Subcutaneous abdominal adipose tissue (tissue), 5 donors: Measurements from ENCODE around the gene RIBC1.
"Not testable (repeated sequence)": the region's sequence is repeated elsewhere in the genome, so short reads cannot be mapped to it uniquely, and the experiment has no call there.

Experiments
- H3K27ac ChIP-seq: one replicate; pipeline ENCODE4 v1.7.0; 2013; ENCODE audit warnings: low read depth, mild to moderate bottlenecking, inconsistent platforms, low read length, moderate library complexity
- H3K27me3 ChIP-seq, 5 donors: one replicate each; pipeline ENCODE4 v1.7.0; 2013; ENCODE audit warnings: low read length in 5 of 5, inconsistent platforms in 1 of 5; ENCODE audit not compliant: control insufficient read depth in 5 of 5, insufficient read depth in 4 of 5
- H3K36me3 ChIP-seq, 5 donors: one replicate each; pipeline ENCODE4 v1.7.0; 2013; ENCODE audit warnings: low read length in 5 of 5; ENCODE audit not compliant: control insufficient read depth in 5 of 5, insufficient read depth in 5 of 5
- H3K4me1 ChIP-seq, 5 donors: one replicate each; pipeline ENCODE4 v1.7.0; 2013; ENCODE audit warnings: low read length in 5 of 5, mild to moderate bottlenecking in 3 of 5, moderate library complexity in 1 of 5; ENCODE audit not compliant: control insufficient read depth in 5 of 5, insufficient read depth in 5 of 5
- H3K4me3 ChIP-seq, 5 donors: one replicate each; pipeline ENCODE4 v1.7.0; 2013; ENCODE audit warnings: low read length in 5 of 5, low read depth in 1 of 5
- H3K9ac ChIP-seq, 5 donors: one replicate each; pipeline ENCODE4 v1.7.0; 2013; ENCODE audit warnings: low read length in 5 of 5, mild to moderate bottlenecking in 4 of 5, moderate library complexity in 3 of 5
- H3K9me3 ChIP-seq, 5 donors: one replicate each; pipeline ENCODE4 v1.7.0; 2013; ENCODE audit warnings: low read length in 5 of 5; ENCODE audit not compliant: control insufficient read depth in 5 of 5
- donor health status: healthy.
- donor health status: healthy.
- donor health status: healthy.
- donor health status: healthy.
- donor health status: healthy.

Gene RIBC1

GRCh38 chrX:53445977-53446376, 23.3 kb downstream of the RIBC1 start:
- Histone ChIP-seq H3K9ac (no peak overlapping the region), H3K4me1 (peaks cover 0 to 15% (median 13%) of the 10 kb centered on the region in 5 donors), H3K36me3 (no peaks in the 10 kb centered on the region), H3K27ac (no peak overlapping the region), H3K9me3 (no peaks in the 10 kb centered on the region), H3K4me3 (no peak overlapping the region), H3K27me3 (peaks cover 9 to 25% (median 17%) of the 10 kb centered on the region in 5 donors)

DNA sequence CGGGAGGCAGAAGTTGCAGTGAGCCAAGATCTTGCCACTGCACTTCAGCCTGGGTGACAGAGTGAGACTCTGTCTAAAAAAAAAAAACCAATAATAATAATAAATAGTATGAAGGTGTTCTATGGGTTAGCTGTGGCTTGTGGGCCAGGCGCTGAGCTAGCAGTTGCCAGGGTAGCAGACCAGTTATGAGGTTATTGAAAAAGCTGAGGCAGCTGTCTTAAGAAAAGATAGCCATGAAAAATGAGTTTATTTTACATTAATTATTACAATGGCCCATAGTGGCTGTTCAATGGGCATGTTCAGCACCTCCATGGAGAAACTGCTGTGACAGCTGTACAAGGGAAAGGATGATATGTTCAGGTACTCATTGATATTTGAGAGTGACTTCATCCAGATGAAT, 24.8 kb downstream of the RIBC1 start:
- no peaks in the 10 kb centered on the region for H3K36me3 ChIP-seq
- H3K9me3 ChIP-seq = no peaks in the 10 kb centered on the region
- peaks cover 0 to under 1% (median 0%) of the 10 kb centered on the region in 5 donors for H3K4me1 ChIP-seq
- peaks cover under 1 to 14% (median 10%) of the 10 kb centered on the region in 5 donors for H3K27me3 ChIP-seq
- H3K9ac ChIP-seq = no peak overlapping the region
- H3K27ac ChIP-seq = no peak overlapping the region
- no peak overlapping the region for H3K4me3 ChIP-seq

DNA sequence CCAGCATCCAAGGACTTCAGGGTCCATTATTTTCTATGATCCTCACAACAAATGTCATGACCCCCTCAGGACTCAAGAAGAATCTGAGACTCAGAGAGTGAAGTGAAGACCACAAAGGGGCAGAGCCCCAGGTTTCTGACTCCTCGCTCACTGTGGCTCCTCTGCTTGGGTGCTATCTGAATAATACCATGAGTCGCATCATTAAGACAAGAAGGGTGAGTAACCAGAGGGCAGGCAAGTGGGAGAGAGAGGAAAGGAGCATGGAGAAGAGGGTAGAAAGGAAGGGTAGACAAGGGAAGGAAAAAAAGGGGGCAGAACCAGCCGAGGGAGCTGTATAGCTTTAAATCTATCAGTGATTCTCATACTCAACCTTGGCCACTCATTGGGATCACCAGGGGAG, 27.0 kb downstream of the RIBC1 start:
- Histone ChIP-seq H3K27ac (no peak overlapping the region), H3K9me3 (no peaks in the 10 kb centered on the region), H3K36me3 (no peaks in the 10 kb centered on the region), H3K9ac (no peak overlapping the region), H3K27me3 (peaks cover 0 to 19% (median 8%) of the 10 kb centered on the region in 5 donors), H3K4me3 (no peak overlapping the region), H3K4me1 (no peaks in the 10 kb centered on the region)

- no peak overlapping the region for H3K9ac ChIP-seq
- H3K4me1 ChIP-seq = no peaks in the 10 kb centered on the region
- no peaks in the 10 kb centered on the region for H3K9me3 ChIP-seq
- no peak overlapping the region for H3K4me3 ChIP-seq
- H3K27me3 ChIP-seq = peaks cover 4 to 11% (median 9%) of the 10 kb centered on the region in 5 donors
- H3K36me3 ChIP-seq = no peaks in the 10 kb centered on the region
- no peak overlapping the region for H3K27ac ChIP-seq
These were observed 30.1 kb downstream of the RIBC1 start for GRCh38 chrX:53452812-53453211.

DNA sequence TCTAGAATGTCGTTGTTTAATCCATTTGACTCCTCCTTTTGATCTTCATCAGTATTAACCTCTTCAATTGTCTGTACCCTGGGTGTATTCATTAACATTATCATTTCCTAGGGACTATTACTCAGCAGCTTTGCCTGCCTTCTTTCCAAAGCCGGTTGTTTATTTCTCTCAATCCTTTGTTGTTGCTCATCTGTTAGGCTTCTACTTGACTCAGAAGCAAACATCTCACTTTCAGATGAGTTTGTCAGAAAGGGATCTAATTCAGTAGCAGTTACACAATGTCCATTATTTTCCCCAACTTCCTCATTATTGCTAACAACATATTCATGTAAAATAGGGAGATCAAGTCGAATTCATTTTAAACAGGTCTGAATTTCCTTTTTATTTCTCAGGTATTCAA, 33.6 kb downstream of the RIBC1 start:
- H3K27ac ChIP-seq = no peak overlapping the region
- no peaks in the 10 kb centered on the region for H3K36me3 ChIP-seq
- peaks cover 0 to 9% (median 6%) of the 10 kb centered on the region in 5 donors for H3K27me3 ChIP-seq
- no peaks in the 10 kb centered on the region for H3K9me3 ChIP-seq
- no peak overlapping the region for H3K9ac ChIP-seq
- no peak overlapping the region for H3K4me3 ChIP-seq
- no peaks in the 10 kb centered on the region for H3K4me1 ChIP-seq

DNA sequence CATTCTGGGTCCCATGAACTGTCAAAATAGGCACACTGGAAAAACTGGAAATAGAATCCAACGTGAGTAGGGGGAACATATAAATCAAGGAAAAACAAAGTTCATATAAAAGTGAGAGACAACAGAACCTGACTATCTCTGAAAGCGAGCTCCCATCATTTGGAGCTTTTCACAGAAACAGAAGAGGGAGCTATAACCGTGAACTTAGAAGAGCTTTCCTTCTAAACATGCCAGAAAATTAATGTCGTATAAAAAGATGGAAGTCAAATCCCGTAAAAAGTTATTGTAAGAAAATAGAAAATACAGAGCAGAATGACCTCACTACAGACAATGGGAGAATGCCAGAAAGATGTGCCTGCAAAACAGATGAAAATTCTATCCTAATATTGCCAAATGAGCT, 35.4 kb downstream of the RIBC1 start:
- no peak overlapping the region for H3K27ac ChIP-seq
- peaks cover 0 to 9% (median 4%) of the 10 kb centered on the region in 5 donors for H3K27me3 ChIP-seq
- no peak overlapping the region for H3K4me3 ChIP-seq

GRCh38 chrX:53468659-53469058, 46.0 kb downstream of the RIBC1 start:
- not testable (repeated sequence) for H3K4me3 ChIP-seq, H3K27ac ChIP-seq, H3K36me3 ChIP-seq, H3K9ac ChIP-seq, H3K4me1 ChIP-seq, H3K9me3 ChIP-seq
- peaks cover 3 to 30% (median 15%) of the 10 kb centered on the region in 5 donors for H3K27me3 ChIP-seq

More for the DNA sequence above, 35.4 kb downstream of the RIBC1 start:
- no peaks in the 10 kb centered on the region for H3K4me1 ChIP-seq
- no peak overlapping the region for H3K9ac ChIP-seq
- H3K9me3 ChIP-seq = no peaks in the 10 kb centered on the region
- no peaks in the 10 kb centered on the region for H3K36me3 ChIP-seq

DNA sequence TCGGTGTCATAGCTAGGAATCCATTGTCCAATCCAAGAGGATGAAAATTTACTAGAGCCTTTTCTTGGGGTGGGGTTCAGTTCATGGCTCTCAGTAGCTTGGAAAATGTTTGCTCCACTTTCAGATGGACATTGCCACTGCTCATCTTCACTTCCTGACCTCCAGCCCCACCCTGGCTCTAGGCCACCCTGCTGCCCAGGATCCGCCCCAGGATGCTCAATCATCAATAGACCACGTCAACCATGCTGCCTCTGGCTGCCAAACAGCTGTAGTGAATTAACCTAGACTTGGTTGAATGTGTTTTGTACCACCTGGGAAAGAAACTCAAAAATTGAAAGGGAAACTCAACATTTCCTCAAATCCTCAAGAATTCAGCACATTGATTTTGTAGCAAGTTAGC, 48.7 kb downstream of the RIBC1 start:
- Histone ChIP-seq H3K4me1 (no peaks in the 10 kb centered on the region), H3K9me3 (no peaks in the 10 kb centered on the region), H3K4me3 (no peak overlapping the region), H3K27ac (no peak overlapping the region), H3K27me3 (peaks cover 3 to 28% (median 18%) of the 10 kb centered on the region in 5 donors), H3K9ac (no peak overlapping the region), H3K36me3 (no peaks in the 10 kb centered on the region)

DNA sequence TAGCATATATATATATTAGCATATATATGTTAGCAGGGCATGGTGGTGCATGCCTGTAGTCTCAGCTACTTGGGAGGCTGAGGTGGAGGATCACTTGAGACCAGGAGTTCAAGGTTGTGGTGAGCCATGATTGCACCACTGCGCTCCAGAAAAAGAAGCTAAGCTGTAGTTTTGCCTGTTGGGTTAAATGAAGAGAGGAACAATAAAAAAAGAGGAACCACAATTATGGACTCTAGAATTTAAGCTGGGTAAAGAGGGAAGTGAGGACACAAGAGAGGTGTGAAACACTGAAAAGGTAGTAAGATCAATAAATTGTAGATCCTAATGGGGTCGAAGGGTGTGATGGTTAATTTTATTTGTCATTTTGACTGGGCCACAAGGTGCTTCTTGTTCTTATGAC, 52.0 kb downstream of the RIBC1 start:
- no peaks in the 10 kb centered on the region for H3K36me3 ChIP-seq
- H3K27ac ChIP-seq = no peak overlapping the region
- no peaks in the 10 kb centered on the region for H3K9me3 ChIP-seq
- H3K27me3 ChIP-seq = peaks cover 3 to 32% (median 22%) of the 10 kb centered on the region in 5 donors
- H3K4me1 ChIP-seq = no peaks in the 10 kb centered on the region
- H3K9ac ChIP-seq = no peak overlapping the region
- no peak overlapping the region for H3K4me3 ChIP-seq

GRCh38 chrX:53476371-53476770, 53.7 kb downstream of the RIBC1 start:
- Histone ChIP-seq H3K27me3 (peaks cover 3 to 37% (median 22%) of the 10 kb centered on the region in 5 donors), H3K4me3 (no peak overlapping the region), H3K9me3 (no peaks in the 10 kb centered on the region), H3K36me3 (no peaks in the 10 kb centered on the region), H3K4me1 (no peaks in the 10 kb centered on the region), H3K9ac (no peak overlapping the region), H3K27ac (no peak overlapping the region)

DNA sequence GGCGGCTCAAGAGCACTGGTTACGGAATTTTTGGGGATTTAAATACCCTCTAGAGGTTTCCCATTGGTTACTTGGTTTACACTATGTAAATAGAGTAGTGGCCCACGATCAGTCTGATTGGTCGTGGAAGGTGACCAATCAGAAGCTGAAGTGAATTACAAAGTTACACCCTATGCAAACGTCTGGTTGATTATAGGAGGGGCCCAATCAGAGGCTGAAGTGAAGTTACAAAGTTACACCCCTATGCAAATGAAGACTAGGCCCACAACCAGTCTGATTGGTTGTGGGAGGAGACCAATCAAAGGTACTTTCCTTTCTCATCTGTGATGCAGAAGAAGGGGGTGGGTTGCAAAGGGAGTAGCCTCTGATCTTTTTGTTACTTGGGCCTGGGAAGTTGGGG, 56.6 kb downstream of the RIBC1 start:
- Histone ChIP-seq H3K36me3 (no peaks in the 10 kb centered on the region), H3K27ac (no peak overlapping the region), H3K4me3 (no peak overlapping the region), H3K9me3 (peaks cover 0 to 8% (median 0%) of the 10 kb centered on the region in 5 donors), H3K9ac (no peak overlapping the region), H3K4me1 (peaks cover 0 to 2% (median 0%) of the 10 kb centered on the region in 5 donors), H3K27me3 (peaks cover 0 to 24% (median 10%) of the 10 kb centered on the region in 5 donors)
